MM.1S (cell line): ENCODE data around the gene RMND1.

ENCODE experiments used
- DNase-seq: peaks from one replicate; pipeline ENCODE4 v3.0.0-alpha.2; 2015
- H2AFZ ChIP-seq: fragments of 300-600 bp; sonication (generic); 2 replicates; pipeline ENCODE4 v1.6.0; 2016; ENCODE audit warnings: antibody characterized with exemption, low read length
- H3F3A ChIP-seq: fragments of 300-600 bp; sonication (generic); 2 replicates; pipeline ENCODE4 v1.6.1; 2016; ENCODE audit warnings: mild to moderate bottlenecking, antibody characterized with exemption, low read length, moderate library complexity, mixed read lengths; ENCODE audit not compliant: insufficient read depth
- H3K27ac ChIP-seq: fragments of 300-600 bp; sonication (generic); 2 replicates; pipeline ENCODE4 v1.5.1; 2016; ENCODE audit warnings: mild to moderate bottlenecking, low read length
- H3K27me3 ChIP-seq: fragments of 300-600 bp; sonication (generic); replicated peaks from 2 replicates; pipeline ENCODE4 v1.6.0; 2016; ENCODE audit warnings: low read length; ENCODE audit not compliant: insufficient read depth
- H3K36me3 ChIP-seq: fragments of 300-600 bp; sonication (generic); replicated peaks from 2 replicates; pipeline ENCODE4 v1.6.1; 2016; ENCODE audit warnings: mild to moderate bottlenecking, low read length, mixed read lengths; ENCODE audit not compliant: insufficient read depth
- H3K4me1 ChIP-seq: fragments of 300-600 bp; sonication (generic); 2 replicates; pipeline ENCODE4 v1.6.1; 2016; ENCODE audit warnings: low read length, mixed read lengths
- H3K4me2 ChIP-seq: fragments of 300-600 bp; sonication (generic); 2 replicates; pipeline ENCODE4 v1.6.0; 2016; ENCODE audit warnings: low read depth, low read length
- H3K4me3 ChIP-seq: fragments of 300-600 bp; sonication (generic); 2 replicates; pipeline ENCODE4 v1.5.1; 2016; ENCODE audit warnings: low read length, mixed read lengths
- H3K79me2 ChIP-seq: fragments of 300-600 bp; sonication (generic); 2 replicates; pipeline ENCODE4 v1.6.1; 2016; ENCODE audit warnings: mixed run types, low read length, mixed read lengths
- H3K9ac ChIP-seq: fragments of 300-600 bp; sonication (generic); 2 replicates; pipeline ENCODE4 v1.6.1; 2016; ENCODE audit warnings: low read length, mixed read lengths
- H3K9me2 ChIP-seq: fragments of 300-600 bp; sonication (generic); replicated peaks from 2 replicates; pipeline ENCODE4 v1.6.1; 2016; ENCODE audit warnings: mild to moderate bottlenecking, low read length, mixed read lengths; ENCODE audit not compliant: insufficient read depth
- H3K9me3 ChIP-seq: fragments of 300-600 bp; sonication (generic); replicated peaks from 2 replicates; pipeline ENCODE4 v1.6.1; 2016; ENCODE audit warnings: mild to moderate bottlenecking, low read length, mixed read lengths; ENCODE audit not compliant: insufficient read depth
- H4K20me1 ChIP-seq: fragments of 300-600 bp; sonication (generic); 2 replicates; pipeline ENCODE4 v1.6.1; 2016; ENCODE audit warnings: mild to moderate bottlenecking, low read length, moderate library complexity, mixed read lengths; ENCODE audit not compliant: insufficient read depth
- EZH2 ChIP-seq: fragments of 300-600 bp; sonication (generic); optimal IDR thresholded peaks from 2 replicates; pipeline ENCODE3; 2017; ENCODE audit warnings: low read depth, mild to moderate bottlenecking, antibody characterized with exemption, low read length, mixed read lengths
- EZH2phosphoT487 ChIP-seq: fragments of 300-600 bp; sonication (generic); IDR thresholded peaks from 2 replicates; pipeline ENCODE4 v1.6.1; 2018; ENCODE audit warnings: antibody characterized with exemption, low read length
- TF ChIP-seq, protein P1 (sequence below): fragments of 300-600 bp; sonication (generic); IDR thresholded peaks from 2 replicates; pipeline ENCODE4 v1.5.1; 2016; ENCODE audit warnings: antibody characterized with exemption, low read length, mixed read lengths

The RMND1 gene

GRCh38 chr6:151390851-151391470 lies 61.0 kb downstream of the RMND1 start:
- peak overlapping the region; percentile 15; the same call in 1 of the 2 replicates for H3K4me2 ChIP-seq

DNA sequence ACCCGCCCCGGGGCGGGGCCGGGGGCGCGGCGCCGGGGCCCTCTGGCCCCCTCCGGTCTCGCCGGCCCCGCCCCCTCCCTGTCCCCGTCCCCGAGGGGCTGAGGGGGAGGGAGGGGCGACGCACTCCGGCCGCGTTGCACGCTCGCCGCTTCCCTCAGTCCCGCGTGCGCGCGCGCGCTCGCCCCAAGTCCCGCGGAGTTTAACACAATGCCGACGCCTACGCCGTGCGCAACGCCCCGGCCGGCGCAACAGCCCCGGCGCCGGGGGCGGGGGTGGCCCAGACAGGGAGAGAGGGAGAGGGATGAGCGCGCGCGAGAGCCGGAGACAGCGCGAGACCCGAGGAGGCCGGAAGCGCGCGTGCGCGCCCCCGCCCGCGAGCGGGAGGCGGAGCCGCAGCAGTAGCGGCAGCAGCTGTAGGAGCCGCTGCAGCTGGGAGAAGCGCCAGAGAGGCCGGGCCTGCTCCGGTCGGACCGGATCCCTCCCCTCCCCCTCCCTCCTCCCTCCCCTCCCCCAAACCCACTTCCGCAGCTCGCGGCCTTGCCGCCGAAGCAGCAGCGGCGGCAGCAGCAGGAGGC lies 61.6 kb downstream of the RMND1 start:
- peaks cover 73% of the 10 kb centered on the region for H3K79me2 ChIP-seq
- TF ChIP-seq EZH2 (no peak), EZH2phosphoT487 (no peak)
- TF ChIP-seq, protein P1, sequence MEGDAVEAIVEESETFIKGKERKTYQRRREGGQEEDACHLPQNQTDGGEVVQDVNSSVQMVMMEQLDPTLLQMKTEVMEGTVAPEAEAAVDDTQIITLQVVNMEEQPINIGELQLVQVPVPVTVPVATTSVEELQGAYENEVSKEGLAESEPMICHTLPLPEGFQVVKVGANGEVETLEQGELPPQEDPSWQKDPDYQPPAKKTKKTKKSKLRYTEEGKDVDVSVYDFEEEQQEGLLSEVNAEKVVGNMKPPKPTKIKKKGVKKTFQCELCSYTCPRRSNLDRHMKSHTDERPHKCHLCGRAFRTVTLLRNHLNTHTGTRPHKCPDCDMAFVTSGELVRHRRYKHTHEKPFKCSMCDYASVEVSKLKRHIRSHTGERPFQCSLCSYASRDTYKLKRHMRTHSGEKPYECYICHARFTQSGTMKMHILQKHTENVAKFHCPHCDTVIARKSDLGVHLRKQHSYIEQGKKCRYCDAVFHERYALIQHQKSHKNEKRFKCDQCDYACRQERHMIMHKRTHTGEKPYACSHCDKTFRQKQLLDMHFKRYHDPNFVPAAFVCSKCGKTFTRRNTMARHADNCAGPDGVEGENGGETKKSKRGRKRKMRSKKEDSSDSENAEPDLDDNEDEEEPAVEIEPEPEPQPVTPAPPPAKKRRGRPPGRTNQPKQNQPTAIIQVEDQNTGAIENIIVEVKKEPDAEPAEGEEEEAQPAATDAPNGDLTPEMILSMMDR: no peak
- peak; percentile 91 for DNase-seq
- H3K9ac ChIP-seq: peak overlapping the region; percentile 91
- peaks cover 5% of the 10 kb centered on the region; the same call in 1 of the 2 replicates for H3K4me1 ChIP-seq
- peaks cover 28% of the 10 kb centered on the region for H3F3A ChIP-seq
- H4K20me1 ChIP-seq: no peaks in the 10 kb centered on the region
- no peak overlapping the region for H2AFZ ChIP-seq
- H3K4me2 ChIP-seq: no peak overlapping the region
- no peaks in the 10 kb centered on the region for H3K9me2 ChIP-seq
- H3K36me3 ChIP-seq: no peaks in the 10 kb centered on the region
- no peak overlapping the region; the same call in 1 of the 2 replicates for H3K4me3 ChIP-seq
- peak overlapping the region; percentile 93 for H3K27ac ChIP-seq
- no peaks in the 10 kb centered on the region for H3K9me3 ChIP-seq
- H3K27me3 ChIP-seq: no peaks in the 10 kb centered on the region

More at GRCh38 chr6:151390851-151391470, 61.0 kb downstream of the RMND1 start:
- Histone ChIP-seq H3K9me2 (no peaks in the 10 kb centered on the region), H3K9ac (peak overlapping the region; percentile 91), H3K36me3 (no peaks in the 10 kb centered on the region), H3K4me1 (peaks cover 5% of the 10 kb centered on the region; the same call in 1 of the 2 replicates), H2AFZ (no peak overlapping the region), H3K27me3 (no peaks in the 10 kb centered on the region), H3K4me3 (peak overlapping the region; percentile 68), H4K20me1 (no peaks in the 10 kb centered on the region), H3K9me3 (no peaks in the 10 kb centered on the region), H3K27ac (peak overlapping the region; percentile 93), H3K79me2 (peaks cover 73% of the 10 kb centered on the region), H3F3A (peaks cover 25% of the 10 kb centered on the region)
- TF ChIP-seq EZH2 (no peak), EZH2phosphoT487 (no peak)
- TF ChIP-seq, protein P1: no peak
- DNase-seq: peak; percentile 55

- Histone ChIP-seq H3F3A (peaks cover 28% of the 10 kb centered on the region), H3K27me3 (no peaks in the 10 kb centered on the region), H3K4me1 (peaks cover 5% of the 10 kb centered on the region; the same call in 1 of the 2 replicates), H3K9ac (peak overlapping the region; percentile 85), H3K27ac (peak overlapping the region; percentile 93), H3K9me3 (no peaks in the 10 kb centered on the region), H3K4me3 (peak overlapping the region; percentile 62), H3K79me2 (peaks cover 73% of the 10 kb centered on the region), H3K36me3 (no peaks in the 10 kb centered on the region), H3K9me2 (no peaks in the 10 kb centered on the region), H2AFZ (peak overlapping the region; percentile 52; the same call in 1 of the 2 replicates), H3K4me2 (peak overlapping the region; percentile 70), H4K20me1 (no peaks in the 10 kb centered on the region)
- no peak for TF ChIP-seq EZH2
- TF ChIP-seq, protein P1: no peak
- no peak for TF ChIP-seq EZH2phosphoT487
- DNase-seq: peak; percentile 25
Observed at GRCh38 chr6:151389618-151390275, 62.2 kb downstream of the RMND1 start.
